K562 (cell line): ENCODE results near the gene NVL. TPM values are rescaled to one million over a fixed set of nuclear protein-coding genes. Genes with fewer than 3 reads are reported as not detected.

Experiments
- ATF3 ChIP-seq, 2 experiments: fragments of 450-650 bp in 1 of 2; sonication (generic) in 1 of 2; formaldehyde crosslinking in 1 of 2; IDR thresholded peaks in 1 of 2; conservative IDR thresholded peaks in 1 of 2; 2 replicates each; pipeline versions ENCODE4 v1.6.1 to v1.8.1; 2016 to 2023; ENCODE audit warnings: mild to moderate bottlenecking in 2 of 2, moderate library complexity in 2 of 2, inconsistent platforms in 1 of 2, missing genetic modification reagents in 1 of 2
- DPF2 ChIP-seq: fragments of 450-650 bp; IDR thresholded peaks from 2 replicates; pipeline ENCODE4 v1.6.1; 2016
- FOSL1 ChIP-seq: fragments of 200-800 bp; sonication (Bioruptor generic); conservative IDR thresholded peaks from 2 replicates; pipeline ENCODE4 v1.6.1; 2016; ENCODE audit warnings: missing genetic modification characterization, missing compliant biosample characterization
- FOXJ3 ChIP-seq: sonication (generic); formaldehyde crosslinking; IDR thresholded peaks from 2 replicates; pipeline ENCODE4 v1.4.0; 2020; ENCODE audit warnings: mild to moderate bottlenecking, missing genetic modification reagents
- PRPF4 ChIP-seq: fragments of 200-400 bp; formaldehyde crosslinking; IDR thresholded peaks from one replicate; pipeline ENCODE4 v1.6.1; 2017; ENCODE audit warnings: low read length, low read depth, mild to moderate bottlenecking; ENCODE audit not compliant: insufficient read depth, poor library complexity, severe bottlenecking
- RREB1 ChIP-seq: fragments of 250-450 bp; sonication (Bioruptor Pico); IDR thresholded peaks from 2 replicates; pipeline ENCODE4 v1.4.0; 2020
- ZNF146 ChIP-seq: IDR thresholded peaks from one replicate; pipeline ENCODE4 v1.6.1; 2018; ENCODE audit warnings: missing compliant biosample characterization; ENCODE audit not compliant: unreplicated experiment
- ZNF609 ChIP-seq: sonication (generic); formaldehyde crosslinking; IDR thresholded peaks from 2 replicates; pipeline ENCODE4 v1.8.1; 2023; ENCODE audit warnings: missing genetic modification reagents, mild to moderate bottlenecking, borderline replicate concordance
- polyA plus RNA-seq, 8 experiments: library from polyadenylated mRNA; depleted of rRNA in 4 of 8; stranded (reverse) in 5 of 8; unstranded in 3 of 8; fragments of >200 nt; fragmentation: Nextera tagmentation in 2 of 8; fragmentation: Illumina TruSeq in 1 of 8; extraction: Ambion mirVana in 2 of 8; extraction: Trizol in 1 of 8; gene quantifications; 2 replicates each; pipeline versions ENCODE4 v1.2.1 to v1.2.3, GENCODE V29; 2011 to 2014; ENCODE audit warnings: inconsistent platforms in 1 of 8, missing spikeins in 1 of 8
- total RNA-seq, 7 experiments: library from RNA; depleted of rRNA in 6 of 7; stranded (reverse); fragments of >200 nt in 6 of 7; fragmentation: Illumina TruSeq in 2 of 7; extraction: Trizol in 2 of 7; gene quantifications; 2 replicates each; pipeline versions ENCODE4 v1.2.1 to v1.2.3, GENCODE V29; 2011 to 2021; ENCODE audit warnings: low replicate concordance in 1 of 7

Gene NVL
- total and polyA plus RNA-seq, 9 of the 15 experiments (the other 6 are each of a cell fraction or from before 2014, with no cell fraction given): 32.5 to 86.6 (median 62.9) TPM

GRCh38 chr1:224188286-224188685 lies 141.7 kb downstream of the NVL start (continued):
- no peak for TF ChIP-seq ZNF609 (CRISPR knock-in tag)
- TF ChIP-seq DPF2: no peak
- no peak for TF ChIP-seq PRPF4
- TF ChIP-seq ZNF146: peak; percentile 76
- TF ChIP-seq ATF3 (IDR thresholded peaks at IDR 0.05): no peak
- no peak for TF ChIP-seq ATF3 (CRISPR knock-in tag; conservative IDR thresholded peaks at IDR 0.05)
- TF ChIP-seq FOSL1: no peak
- TF ChIP-seq FOXJ3: no peak
- no peak for TF ChIP-seq RREB1 (CRISPR knock-in tag)
